ENCODE measurements around the gene WWOX.

DNA sequence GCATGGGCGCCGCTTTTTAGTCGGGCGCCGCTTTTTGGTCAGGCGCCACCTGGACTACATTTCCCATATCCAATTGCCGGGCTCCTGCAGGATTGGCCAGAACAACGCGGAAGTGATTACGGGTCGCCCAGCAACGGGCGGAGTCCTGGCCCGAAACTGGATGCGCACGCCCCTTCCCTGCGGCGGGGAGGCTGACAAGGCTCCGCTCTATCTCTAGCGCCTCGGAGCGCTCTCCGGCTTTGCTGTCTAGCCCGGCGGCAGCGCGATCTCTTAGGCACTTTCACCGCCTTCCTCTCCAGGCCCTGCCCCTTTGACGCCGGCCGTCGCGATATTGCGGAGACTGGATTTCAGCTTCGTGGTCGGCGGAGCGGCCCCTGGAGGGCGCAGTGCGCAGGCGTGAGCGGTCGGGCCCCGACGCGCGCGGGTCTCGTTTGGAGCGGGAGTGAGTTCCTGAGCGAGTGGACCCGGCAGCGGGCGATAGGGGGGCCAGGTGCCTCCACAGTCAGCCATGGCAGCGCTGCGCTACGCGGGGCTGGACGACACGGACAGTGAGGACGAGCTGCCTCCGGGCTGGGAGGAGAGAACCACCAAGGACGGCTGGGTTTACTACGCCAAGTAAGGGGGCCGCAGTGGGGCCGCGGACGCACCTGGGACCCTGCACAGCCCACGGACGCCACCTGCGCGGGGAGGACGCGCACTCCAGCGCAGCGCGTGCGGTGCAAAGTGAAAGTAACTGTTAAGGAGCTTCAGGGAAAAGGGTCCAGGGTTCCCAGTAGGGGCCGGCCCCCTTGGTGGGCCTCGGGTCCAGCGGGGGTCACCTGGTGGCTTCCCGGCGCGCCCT lies at the start of gene WWOX:
- TF ChIP-seq, protein P1, sequence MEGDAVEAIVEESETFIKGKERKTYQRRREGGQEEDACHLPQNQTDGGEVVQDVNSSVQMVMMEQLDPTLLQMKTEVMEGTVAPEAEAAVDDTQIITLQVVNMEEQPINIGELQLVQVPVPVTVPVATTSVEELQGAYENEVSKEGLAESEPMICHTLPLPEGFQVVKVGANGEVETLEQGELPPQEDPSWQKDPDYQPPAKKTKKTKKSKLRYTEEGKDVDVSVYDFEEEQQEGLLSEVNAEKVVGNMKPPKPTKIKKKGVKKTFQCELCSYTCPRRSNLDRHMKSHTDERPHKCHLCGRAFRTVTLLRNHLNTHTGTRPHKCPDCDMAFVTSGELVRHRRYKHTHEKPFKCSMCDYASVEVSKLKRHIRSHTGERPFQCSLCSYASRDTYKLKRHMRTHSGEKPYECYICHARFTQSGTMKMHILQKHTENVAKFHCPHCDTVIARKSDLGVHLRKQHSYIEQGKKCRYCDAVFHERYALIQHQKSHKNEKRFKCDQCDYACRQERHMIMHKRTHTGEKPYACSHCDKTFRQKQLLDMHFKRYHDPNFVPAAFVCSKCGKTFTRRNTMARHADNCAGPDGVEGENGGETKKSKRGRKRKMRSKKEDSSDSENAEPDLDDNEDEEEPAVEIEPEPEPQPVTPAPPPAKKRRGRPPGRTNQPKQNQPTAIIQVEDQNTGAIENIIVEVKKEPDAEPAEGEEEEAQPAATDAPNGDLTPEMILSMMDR (IDR thresholded peaks at IDR 0.05), result peak in 3 of 4 experiments; percentile 69 to 85 (median 74)
- peak; percentile 54 for TF ChIP-seq POLR2AphosphoS5 (IDR thresholded peaks at IDR 0.05)
- TF ChIP-seq POLR2A (IDR thresholded peaks at IDR 0.05), result peak; percentile 32 to 55

Measured in gastroesophageal sphincter (tissue), 3 donors.